CD4-positive, alpha-beta T cell treated with Interferon gamma for 1 hour (primary cell): ENCODE measurements around the gene GPR108.
"Not testable (repeated sequence)": the region's sequence is repeated elsewhere in the genome, so short reads cannot be mapped to it uniquely, and the experiment has no call there.

Experiments used
- DNase-seq: peaks from one replicate; pipeline ENCODE4 v3.0.0-alpha.2; 2020

Gene GPR108

GRCh38 chr19:6718741-6719539, 18.4 kb downstream of the GPR108 start:
- no peak for DNase-seq

- DNase-seq, result no peak
Observed at GRCh38 chr19:6718111-6718740, 19.2 kb downstream of the GPR108 start.

- no peak for DNase-seq
Observed at GRCh38 chr19:6717441-6717971, 19.9 kb downstream of the GPR108 start.

DNA sequence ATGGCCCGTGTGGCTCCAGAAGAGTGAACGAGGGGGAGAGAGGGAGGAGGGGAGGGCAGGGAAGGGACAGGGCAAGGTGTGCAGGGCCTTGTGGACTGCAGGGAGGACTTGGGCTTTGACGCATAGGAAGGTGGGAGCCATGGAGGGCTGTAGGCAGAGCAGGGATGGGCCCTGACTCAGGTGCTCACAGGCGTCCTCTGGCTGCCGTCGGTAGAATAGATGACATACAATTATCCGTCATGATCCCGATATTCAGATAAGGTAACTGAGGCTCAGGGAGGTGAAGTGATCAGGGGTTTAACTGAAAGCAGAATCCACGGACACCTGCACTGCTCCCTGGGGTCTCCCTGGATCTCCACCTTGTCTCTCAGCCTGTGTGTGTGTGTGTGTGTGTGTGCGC, 20.3 kb downstream of the GPR108 start:
- no peak for DNase-seq

GRCh38 chr19:6716610-6716970, 20.8 kb downstream of the GPR108 start:
- no peak for DNase-seq

DNA sequence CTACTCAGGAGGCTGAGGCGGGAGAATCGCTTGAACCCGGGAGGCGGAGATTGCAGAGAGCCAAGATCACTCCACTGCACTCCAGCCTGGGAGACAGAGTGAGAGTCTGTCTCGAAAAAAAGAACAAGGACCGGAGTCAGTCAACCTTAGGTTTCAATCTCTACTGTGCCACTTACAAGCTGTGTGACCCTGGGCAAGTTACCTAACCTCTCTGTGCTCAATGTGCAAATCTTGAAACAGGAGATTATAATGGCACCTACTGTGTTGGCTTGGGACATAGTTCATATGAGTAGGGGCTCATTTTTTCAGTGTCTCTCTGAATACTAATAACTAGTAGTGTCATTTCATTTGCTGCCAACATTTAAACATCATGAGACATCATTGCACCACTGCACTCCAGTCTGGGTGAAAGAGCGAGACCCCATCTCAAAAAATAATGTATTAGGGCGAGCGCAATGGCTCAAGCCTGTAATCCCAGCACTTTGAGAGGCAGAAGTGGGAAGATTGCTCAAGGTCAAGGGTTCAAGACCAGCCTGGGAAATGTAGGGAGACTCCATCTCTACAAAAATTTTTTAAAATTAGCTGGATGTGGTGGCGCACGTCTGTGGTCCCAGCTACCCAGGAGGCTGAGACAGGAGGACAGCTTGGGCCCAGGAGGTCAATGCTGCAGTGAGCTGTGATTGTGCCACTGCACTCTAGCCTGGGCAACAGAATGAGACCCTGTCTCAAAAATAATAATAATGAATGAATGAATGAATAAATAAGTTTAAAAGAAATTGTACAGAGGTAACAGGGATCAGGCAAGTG, 22.4 kb downstream of the GPR108 start:
- no peak for DNase-seq

DNA sequence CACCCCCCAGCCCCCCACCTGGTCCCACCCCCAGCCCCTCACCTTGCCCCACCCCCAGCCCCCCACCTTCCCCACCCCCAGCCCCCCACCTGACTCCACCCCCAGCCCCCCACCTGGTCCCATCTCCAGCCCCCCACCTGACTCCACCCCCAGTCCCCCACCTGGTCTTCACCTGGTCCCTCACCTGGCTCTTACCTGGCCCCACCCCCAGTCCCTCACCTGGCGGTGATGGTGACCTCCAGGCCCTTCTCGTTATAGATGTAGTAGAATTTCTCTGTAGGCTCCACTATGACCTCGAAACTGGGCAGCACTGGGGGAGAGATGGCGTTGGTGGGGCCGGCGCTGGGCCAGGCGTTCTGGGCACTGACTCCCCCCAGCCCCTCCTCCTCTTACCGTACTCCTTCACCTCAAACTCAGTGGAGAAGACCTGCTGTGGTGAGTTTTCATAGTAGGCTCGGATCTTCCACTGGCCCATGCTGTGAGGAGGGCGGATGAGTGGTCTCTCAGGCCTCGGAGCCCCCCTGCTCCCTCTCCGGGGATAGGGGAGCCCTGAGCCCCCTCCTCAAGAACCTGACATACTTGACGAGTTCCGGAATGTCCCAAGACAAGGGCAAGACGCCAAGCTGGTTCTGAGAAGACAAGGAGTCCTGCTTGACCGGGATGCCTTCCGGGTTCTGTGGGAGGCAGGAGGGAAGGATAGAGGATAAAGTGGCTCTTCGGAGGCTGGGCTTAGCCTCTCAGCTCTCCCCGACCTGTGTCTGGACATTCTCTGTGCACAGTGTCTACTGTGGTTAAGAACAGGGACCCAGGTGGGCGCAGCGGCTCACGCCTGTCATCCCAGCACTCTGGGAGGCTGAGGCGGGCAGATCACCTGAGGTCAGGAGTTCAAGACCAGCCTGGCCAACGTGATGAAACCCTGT, 23.3 kb downstream of the GPR108 start:
- DNase-seq, result no peak

- DNase-seq, result no peak
Observed at GRCh38 chr19:6712692-6713670, 24.4 kb downstream of the GPR108 start.

DNA sequence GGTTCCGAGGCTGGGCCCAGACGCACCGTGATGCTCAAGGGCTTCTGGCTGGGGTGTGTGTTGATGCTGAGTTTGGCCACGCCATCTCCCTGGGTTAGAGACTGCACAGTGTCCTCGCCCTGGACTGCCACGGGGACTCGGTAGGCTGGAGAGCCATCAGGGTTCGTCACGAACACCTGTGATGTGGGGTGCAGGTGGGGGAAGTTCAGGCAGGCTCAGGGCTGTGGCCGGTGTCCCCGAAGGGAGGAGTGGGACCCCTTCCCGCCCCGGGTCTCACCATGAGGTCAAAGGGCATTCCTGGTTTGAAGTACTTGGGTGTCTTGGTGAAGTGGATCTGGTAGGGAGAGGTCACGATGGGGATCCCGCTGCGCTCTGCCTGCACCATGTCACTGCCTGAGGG, 25.1 kb downstream of the GPR108 start:
- no peak for DNase-seq

DNA sequence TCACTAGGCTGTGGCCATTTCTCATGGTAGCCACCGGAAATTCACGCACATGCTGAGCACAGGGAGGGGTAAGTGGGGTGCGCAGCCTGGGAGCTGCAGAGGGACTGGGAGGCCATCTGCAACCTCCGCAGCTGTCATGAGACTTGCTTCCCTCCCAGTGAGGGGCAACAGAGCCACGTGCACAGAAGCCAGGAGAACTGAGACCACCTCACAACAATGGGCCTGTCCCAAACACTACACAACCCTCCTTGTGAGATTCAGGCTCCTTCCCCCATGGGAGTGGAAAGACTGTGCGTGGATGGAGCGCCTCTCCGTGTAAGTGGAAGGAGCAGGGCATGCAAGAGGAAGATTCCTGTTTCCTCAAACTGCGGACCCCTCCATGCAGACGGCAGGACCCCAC, 25.8 kb downstream of the GPR108 start:
- no peak for DNase-seq

DNA sequence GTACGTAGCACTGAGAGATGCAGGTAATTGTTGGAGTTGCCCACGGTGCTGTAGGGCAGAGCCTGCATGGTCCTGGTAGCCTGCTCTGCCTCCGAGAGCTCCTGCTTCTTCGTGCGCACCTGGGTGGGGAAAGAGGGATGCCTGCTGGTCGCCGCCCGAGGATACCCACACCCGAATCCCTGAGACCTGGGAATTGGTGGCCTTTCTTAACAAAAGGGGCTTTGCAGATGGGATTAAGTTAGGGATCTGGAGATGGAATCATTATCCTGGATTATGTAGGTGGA, 26.4 kb downstream of the GPR108 start:
- DNase-seq, result no peak

DNA sequence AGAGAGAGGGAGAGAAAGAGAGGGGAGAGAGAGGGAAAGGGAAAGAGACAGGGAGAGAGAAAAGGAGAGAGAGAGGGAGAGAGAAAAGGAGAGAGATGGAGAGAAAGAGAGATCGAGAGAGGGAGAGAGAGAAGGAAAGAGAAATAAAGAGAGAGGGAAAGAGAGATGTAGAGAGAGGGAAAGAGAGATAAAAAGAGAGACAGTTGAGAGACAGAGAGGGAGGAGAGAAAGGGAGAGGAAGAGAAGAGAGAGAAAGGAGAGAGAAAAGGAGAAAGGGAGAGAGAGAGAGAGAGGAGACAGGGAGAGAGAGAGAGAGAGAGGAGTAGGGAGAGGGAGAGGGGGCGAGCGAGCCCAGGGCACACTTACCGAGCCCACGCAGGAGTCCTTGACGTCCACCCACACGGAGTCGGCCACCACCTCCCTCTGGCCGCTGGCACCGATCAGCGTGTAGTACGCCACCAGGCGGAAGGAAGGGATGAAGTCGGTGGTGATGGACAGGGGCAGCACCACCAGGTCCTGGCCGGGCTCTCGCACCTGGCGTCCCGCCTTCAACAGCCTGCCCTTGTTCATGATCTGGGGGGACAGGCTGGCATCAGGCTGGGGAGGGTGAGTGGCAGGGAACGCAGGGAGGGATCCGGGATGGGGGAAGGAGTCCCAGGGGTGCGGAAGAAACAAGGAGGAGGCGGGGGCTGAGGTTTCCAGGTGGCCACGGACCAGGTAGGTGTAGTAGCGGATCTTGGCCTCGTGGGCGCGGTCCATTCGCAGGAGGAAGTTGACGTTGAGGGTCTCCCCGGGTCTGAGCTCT, 26.9 kb downstream of the GPR108 start:
- DNase-seq, result no peak

GRCh38 chr19:6709549-6709948, 27.8 kb downstream of the GPR108 start:
- DNase-seq, result no peak

DNA sequence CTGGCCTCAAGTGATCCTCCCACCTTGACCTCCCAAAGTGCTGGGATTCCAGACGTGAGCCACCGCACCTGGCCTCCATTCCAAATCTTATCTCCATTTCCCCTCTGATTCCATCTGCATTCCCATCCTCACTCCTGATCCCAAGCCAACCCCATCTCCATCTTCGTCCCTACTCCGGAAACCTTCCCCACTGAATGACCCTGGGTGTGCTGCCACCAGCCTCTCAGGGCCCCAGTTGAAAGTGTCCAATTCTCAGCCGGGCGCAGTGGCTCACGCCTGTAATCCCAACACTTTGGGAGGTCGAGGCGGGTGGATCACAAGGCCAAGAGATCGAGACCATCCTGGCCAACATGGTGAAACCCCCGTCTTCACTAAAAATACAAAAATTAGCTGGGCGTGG, 28.5 kb downstream of the GPR108 start:
- DNase-seq, result not testable (repeated sequence)

DNA sequence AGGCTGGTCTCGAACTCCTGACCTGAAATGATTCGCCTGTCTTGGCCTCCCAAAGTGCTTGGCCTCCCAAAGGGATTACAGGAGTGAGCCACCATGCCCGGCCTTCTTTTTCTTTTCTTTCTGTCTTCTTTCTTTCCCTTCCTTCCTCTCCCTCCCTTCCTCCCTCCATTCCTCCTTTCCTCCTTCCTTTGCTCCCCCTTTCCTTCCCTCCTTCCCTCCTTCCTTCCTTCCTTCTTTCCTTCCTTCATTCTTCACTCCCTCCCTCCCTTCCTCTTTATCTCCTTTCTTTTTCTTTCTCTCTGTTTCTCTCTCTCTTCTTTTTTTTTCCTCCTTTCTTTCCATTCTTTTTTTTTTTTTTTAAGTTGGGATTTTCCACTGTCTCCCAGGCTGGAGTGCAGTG, 29.0 kb downstream of the GPR108 start:
- no peak for DNase-seq

GRCh38 chr19:6707658-6708018, 29.7 kb downstream of the GPR108 start:
- no peak for DNase-seq

DNA sequence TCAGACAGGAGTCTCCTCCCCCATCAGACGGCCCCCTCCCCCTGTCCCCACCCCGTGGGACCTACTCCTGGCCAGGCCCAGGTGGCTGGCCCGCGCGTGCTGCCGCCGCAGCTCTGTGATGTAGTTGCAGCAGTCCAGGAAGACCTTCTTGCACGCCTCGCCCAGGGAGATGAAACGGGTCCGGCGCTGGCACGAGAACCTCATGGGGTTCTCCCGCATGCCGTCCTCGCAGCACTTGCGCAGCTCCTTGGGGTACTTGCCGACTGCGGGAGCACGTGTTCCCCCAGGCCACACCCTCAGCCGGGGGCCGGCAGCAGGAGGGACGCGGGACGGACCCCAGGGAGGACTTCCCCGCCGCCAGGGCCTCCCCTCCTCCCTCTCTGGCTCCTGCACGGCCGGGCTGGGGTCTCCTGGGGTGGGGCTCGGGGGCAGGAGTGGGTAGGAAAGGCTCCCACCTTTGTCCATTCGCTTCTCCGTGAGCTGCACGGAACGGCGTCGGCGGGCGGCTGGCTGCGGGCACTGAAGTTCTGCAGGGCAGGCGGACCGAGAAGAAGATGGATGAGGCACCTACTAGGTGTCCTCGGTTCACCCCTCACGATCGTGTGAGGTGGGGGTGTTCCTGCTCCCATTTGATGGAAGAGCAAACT, 30.2 kb downstream of the GPR108 start:
- no peak for DNase-seq

DNA sequence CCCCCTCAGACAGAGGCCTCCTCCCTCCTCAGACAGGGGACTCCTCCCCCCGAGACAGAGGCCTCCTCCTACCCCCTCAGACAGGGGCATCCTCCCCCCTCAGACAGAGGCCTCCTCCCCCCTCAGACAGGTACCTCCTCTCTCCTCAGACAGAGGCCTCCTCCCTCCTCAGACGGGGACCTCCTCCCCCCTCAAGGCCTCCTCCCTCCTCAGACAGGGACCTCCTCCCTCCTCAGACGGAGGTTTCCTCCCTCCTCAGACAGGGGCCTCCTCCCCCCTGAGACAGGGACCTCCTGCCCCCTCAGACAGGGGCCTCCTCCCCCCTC, 30.8 kb downstream of the GPR108 start:
- DNase-seq, result no peak

DNA sequence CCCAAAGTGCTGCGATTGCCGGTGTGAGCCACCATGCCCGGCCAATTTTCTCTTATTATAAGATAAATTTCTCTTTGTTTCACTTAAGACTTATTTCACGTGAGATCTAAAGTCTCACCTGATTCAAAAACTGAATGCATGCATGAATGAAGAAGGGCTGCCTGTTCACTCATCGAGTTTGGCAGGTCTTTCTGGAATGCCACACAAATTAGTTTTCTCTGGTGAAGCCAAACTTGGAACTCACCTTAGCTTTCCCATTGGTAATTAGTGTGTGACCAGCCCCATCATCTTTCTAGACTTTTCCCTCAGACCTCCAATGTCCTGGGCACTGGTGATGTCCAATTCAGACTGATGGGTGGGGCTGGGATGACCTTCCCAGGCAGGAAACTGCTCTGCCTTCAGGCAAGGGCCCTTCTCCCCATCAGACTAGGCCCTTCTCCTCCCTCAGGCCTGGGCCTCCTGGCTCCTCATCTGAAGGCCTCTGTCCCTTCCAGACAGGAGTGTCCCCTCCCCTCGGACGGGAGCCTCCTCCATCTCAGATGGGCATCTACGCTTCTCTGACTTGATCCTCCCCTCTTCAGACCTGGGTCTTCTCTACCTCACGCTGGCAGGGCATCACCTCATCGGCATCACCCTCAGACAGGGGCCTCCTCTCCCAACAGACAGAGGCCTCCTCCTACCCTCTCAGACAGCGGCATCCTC, 31.3 kb downstream of the GPR108 start:
- no peak for DNase-seq
